ENCODE measurements around the gene MRTFA.

The MRTFA gene

GRCh38 chr22:40410731-40411505 is 225.6 kb downstream of the MRTFA start:
- DNase-seq (ENCODE audit: low spot score), result no peak

GRCh38 chr22:40410272-40410671 is 226.2 kb downstream of the MRTFA start:
- DNase-seq (ENCODE audit: low spot score), result peak; percentile 47

DNA sequence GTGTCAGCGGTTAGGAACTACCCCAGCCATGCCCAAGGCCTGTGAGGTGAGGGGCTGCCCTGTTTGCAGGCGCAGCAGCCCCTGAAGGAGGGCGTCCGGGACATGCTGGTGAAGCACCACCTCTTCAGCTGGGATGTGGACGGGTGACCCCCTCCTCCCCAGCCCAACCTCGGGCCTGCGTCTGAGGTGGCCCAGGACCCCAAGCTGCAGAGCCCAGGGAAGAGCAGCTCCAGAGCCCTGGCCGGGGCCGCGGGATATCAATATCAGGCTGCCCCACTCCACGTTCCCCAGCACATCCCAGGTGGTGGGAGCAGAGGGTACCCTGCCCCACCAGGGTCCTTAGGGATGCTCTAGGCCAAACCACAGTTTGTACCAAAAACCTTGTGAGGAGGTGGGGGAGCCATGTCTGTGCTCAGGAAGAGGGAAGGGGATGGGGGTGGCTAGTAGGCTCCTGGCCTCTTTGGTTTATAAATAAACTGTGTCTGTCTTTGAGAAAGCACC is 226.9 kb downstream of the MRTFA start:
- no peak for DNase-seq (ENCODE audit: low spot score)

- DNase-seq (ENCODE audit: low spot score), result no peak
These were observed 227.6 kb downstream of the MRTFA start for GRCh38 chr22:40408718-40409612.

DNA sequence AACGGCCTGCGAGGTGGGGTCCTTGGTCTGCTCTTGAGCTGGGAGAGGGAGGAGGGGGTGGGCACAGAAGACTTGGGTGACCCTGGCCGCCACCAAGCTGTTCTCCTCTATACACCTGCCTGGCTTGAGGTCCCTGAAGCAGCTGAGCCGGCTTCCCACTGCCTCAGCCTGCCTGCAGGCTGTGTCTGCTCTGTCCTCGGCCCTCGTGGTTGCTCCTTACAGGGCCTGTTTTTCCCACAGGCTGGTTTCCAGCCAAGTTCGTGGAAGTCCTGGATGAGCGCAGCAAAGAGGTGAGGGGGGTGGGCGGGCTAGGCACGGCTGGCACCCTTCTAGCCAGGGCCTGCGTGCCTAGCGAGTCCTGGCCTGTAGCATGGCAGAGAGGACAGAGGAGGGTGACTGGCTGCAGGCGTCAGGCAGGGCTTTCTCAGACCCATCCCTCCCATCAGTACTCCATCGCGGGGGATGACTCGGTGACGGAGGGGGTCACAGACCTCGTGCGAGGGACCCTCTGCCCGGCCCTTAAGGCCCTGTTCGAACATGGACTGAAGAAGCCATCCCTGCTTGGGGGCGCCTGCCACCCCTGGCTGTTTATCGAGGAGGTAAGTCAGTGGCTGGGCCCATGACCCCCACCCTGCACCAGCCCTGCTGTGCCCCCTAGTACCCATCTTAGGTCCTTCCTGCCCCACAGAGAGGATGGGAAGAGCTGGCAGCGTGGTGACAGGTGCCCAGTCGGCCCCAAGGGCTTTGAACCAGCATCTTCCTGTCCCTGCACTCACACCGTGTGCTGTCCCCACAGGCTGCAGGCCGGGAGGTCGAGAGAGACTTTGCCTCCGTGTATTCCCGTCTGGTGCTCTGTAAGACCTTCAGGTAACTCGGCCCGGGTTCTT is 228.4 kb downstream of the MRTFA start:
- no peak for DNase-seq (ENCODE audit: low spot score)

DNA sequence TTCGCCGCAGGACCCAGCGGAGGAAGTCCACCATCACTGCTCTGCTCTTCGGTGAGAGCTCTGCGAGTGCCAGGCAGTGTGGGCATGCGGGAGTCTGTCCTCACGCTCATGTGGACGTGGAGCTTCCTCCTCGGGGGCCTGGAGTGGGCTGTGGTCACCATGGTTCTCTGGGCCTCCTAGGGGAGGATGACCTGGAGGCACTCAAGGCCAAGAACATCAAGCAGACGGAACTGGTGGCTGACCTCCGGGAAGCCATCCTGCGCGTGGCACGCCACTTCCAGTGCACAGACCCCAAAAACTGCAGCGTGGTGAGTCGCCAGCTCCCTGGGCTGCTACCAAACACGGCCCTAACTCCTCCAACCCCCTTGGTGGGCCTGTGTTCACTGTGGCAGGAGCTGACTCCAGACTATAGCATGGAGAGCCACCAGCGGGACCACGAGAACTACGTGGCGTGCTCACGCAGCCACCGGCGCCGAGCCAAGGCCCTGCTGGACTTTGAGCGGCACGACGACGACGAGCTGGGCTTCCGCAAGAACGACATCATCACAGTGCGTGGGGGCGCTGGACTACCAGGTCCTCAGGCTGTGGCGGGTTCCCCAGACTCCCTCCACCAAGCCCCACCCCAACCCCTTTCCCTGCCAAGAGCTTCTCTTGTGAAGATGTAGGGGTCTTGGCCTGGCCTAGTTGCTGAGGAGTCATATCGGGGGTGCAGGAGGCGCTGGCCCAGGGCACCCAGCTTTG is 229.3 kb downstream of the MRTFA start:
- no peak for DNase-seq (ENCODE audit: low spot score)

GRCh38 chr22:40406063-40406890 is 230.2 kb downstream of the MRTFA start:
- DNase-seq (ENCODE audit: low spot score), result no peak

DNA sequence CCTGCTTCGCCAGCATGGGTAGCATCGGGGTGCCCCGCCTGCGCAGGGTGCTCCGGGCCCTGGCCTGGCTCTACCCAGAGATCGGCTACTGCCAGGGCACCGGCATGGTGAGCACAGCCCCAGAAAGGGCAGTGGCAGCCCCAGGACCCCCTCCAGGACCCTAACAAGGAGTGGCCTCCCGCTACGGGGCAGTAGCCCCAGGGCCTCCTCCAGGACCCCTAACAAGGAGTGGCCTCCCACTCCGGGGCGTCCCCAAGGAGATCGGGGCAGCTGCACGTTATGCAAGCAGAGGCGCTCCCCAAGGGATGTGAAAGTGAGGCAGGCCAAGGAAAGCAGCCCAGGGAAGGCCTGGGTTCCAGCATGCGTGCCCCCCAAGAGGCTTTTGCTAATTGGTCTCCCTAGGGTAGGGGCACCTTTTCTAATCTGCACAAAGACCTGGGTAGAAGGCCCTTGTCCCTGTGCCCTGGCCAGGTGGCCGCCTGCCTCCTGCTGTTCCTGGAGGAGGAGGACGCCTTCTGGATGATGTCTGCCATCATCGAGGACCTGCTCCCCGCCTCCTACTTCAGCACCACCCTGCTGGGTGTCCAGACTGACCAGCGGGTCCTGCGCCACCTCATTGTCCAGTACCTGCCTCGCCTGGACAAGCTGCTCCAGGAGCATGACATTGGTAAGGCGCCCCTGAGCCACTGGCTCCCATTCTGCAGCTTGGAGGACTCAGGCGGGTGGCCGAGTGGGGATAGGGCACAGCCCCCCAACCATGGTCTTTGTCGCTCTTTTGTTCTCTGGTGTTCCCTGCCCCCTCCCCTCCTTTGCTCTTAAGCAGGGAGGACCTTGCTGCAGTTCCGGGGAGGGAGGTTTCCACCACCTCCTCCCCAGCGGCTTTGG is 231.1 kb downstream of the MRTFA start:
- no peak for DNase-seq (ENCODE audit: low spot score)

DNA sequence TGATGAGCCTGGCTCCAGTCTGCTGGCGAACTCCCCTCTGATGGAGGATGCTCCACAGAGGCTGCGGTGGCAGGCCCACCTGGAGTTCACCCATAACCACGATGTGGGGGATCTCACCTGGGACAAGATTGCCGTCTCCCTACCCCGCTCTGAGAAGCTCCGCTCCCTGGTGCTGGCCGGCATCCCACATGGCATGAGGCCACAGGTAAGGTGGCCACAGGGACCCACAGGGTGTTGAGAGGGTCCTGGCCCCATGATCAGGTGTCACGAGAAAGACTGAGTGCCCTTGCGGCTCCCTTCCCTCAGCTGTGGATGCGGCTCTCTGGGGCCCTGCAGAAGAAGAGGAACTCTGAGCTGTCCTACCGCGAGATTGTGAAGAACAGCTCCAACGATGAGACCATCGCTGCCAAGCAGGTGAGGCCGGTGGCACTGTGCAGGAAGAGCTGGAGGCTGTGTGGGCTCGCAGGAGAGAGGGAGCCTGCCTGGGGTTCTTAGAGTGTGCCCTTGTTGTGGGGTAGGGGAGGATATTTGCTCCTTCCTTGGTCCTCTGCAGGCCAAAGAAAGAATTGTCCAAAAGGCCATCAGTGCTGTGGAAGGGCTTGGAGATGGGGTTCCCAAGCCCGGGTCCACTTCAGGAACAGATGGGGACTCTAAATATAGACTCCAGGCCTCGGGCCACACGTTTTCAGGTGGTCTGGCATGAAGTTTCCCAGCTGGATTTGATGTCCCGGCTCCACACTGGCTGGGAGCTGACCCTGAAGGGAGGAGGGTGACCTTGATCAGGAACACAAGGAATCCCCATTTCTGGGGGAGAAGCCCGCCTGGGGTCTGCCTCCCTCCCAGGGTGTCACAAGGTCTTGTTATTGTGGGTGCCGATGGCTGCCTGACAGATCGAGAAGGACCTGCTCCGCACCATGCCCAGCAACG is 232.0 kb downstream of the MRTFA start:
- DNase-seq (ENCODE audit: low spot score), result no peak

GRCh38 chr22:40403651-40404050 is 232.9 kb downstream of the MRTFA start:
- DNase-seq (ENCODE audit: low spot score), result no peak

GRCh38 chr22:40403141-40403540 is 233.4 kb downstream of the MRTFA start:
- no peak for DNase-seq (ENCODE audit: low spot score)

- DNase-seq (ENCODE audit: low spot score), result no peak
These were observed 234.5 kb downstream of the MRTFA start for GRCh38 chr22:40401981-40402406.

DNA sequence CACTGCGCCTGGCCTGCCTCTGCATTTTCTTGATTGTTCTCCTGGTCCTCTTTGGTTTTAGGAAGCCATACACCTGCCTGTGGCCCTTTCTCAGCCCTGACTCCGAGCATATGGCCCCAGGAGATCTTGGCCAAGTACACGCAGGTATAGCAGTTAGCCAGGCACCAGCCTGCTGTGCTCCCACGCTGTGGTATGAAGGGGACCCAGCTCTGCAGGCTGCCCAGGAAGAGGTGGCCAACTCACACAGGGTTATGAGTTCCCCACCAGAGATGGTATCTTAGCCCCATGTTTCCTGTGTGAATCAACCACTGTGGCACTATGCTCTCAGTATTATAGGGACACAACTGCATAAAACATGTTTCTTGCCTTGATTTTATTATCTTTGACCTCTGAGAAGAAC is 235.0 kb downstream of the MRTFA start:
- no peak for DNase-seq (ENCODE audit: low spot score)

GRCh38 chr22:40400159-40400558 is 236.4 kb downstream of the MRTFA start:
- DNase-seq (ENCODE audit: low spot score), result no peak

- no peak for DNase-seq (ENCODE audit: low spot score)
These were observed 236.9 kb downstream of the MRTFA start for GRCh38 chr22:40399621-40400020.

DNA sequence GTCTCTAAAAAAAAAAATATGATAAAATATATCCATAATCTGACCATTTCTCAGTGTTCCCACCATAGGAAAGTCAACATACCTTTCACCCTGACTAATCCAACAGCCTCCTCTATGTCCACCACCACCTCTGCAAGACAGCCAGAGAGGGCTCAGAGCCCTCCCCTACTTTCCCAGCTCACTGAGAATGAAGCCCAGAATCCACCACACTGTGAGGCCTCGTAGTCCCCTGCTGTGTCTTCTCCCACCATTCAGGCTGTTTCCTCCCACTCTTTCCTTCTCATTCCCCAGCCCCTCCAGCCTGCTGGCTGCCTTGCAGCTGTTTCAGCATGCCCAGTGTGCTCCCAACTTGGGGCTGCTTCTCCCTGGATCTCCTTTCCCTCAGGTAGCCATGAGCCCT is 239.1 kb downstream of the MRTFA start:
- DNase-seq (ENCODE audit: low spot score), result no peak

- peak; percentile 94 for DNase-seq (ENCODE audit: low spot score)
These were observed 239.6 kb downstream of the MRTFA start for GRCh38 chr22:40396882-40397281.

- DNase-seq (ENCODE audit: low spot score), result no peak
These were observed 240.9 kb downstream of the MRTFA start for GRCh38 chr22:40395607-40396006.
